Sigmoid colon (tissue), 7 donors: ENCODE data around the gene SPRTN. TPM values are rescaled to one million over a fixed set of nuclear protein-coding genes. Genes with fewer than 3 reads are reported as not detected.
"Not testable (repeated sequence)": the region's sequence is repeated elsewhere in the genome, so short reads cannot be mapped to it uniquely, and the experiment has no call there.

Experiments used
- DNase-seq: peaks from one replicate; pipeline ENCODE4 v3.0.0-alpha.2; 2019
- H3K27ac ChIP-seq, 4 donors: fragments of 200-600 bp; sonication (generic); one replicate each; pipeline ENCODE4 v1.5.1; 2016 to 2019; ENCODE audit warnings: mild to moderate bottlenecking in 1 of 4
- H3K27me3 ChIP-seq, 3 donors: fragments of 200-600 bp; sonication (generic); one replicate each; pipeline ENCODE4 v1.5.1; 2019; ENCODE audit warnings: mild to moderate bottlenecking in 1 of 3
- H3K36me3 ChIP-seq, 4 donors: fragments of 200-600 bp; sonication (generic); one replicate each; pipeline ENCODE4 v1.5.1; 2016 to 2019
- H3K4me1 ChIP-seq, 4 donors: fragments of 200-600 bp; sonication (generic); one replicate each; pipeline ENCODE4 v1.5.1; 2017 to 2019
- H3K4me3 ChIP-seq, 4 donors: fragments of 200-600 bp; sonication (generic); one replicate each; pipeline ENCODE4 v1.5.1; 2017 to 2019; ENCODE audit warnings: mild to moderate bottlenecking in 2 of 4, moderate library complexity in 1 of 4
- H3K9me3 ChIP-seq, 4 donors: fragments of 200-600 bp in 3 of 4; sonication (generic) in 3 of 4; one replicate each; pipeline versions ENCODE4 v1.5.1 to v1.6.1; 2013 to 2019
- CTCF ChIP-seq, 4 experiments: fragments of 450-650 bp in 3 of 4; fragments of 200-600 bp in 1 of 4; IDR thresholded peaks; one replicate each; pipeline ENCODE4 v1.5.1; 2016 to 2019; ENCODE audit warnings: antibody characterized with exemption in 4 of 4, mild to moderate bottlenecking in 3 of 4, moderate library complexity in 2 of 4
- EP300 ChIP-seq, 4 donors: sonication (generic); formaldehyde crosslinking; IDR thresholded peaks; one replicate each; pipeline ENCODE4 v1.6.1; 2017; ENCODE audit warnings: antibody characterized with exemption in 4 of 4
- POLR2A ChIP-seq, 2 donors: fragments of 450-650 bp; IDR thresholded peaks; one replicate each; pipeline ENCODE4 v1.6.1; 2016; ENCODE audit warnings: antibody characterized with exemption in 2 of 2, mild to moderate bottlenecking in 2 of 2, moderate library complexity in 2 of 2
- POLR2AphosphoS5 ChIP-seq, 4 donors: sonication (generic); formaldehyde crosslinking; IDR thresholded peaks; one replicate each; pipeline ENCODE4 v1.6.1; 2017; ENCODE audit warnings: antibody characterized with exemption in 4 of 4
- WGBS, 2 donors: extraction: QIAGEN DNeasy Blood & Tissue Kit; methylation state at CpG; one replicate each; pipeline ENCODE4 v1.1.7; 2013; 5-methylcytosine and 5-hydroxymethylcytosine counted together
- intact Hi-C: fragments of 100-400 bp; cut with DNase I; formaldehyde crosslinking; loops from one replicate; pipeline ENCODE4 v1.15.1; 2023
- polyA plus RNA-seq, 3 donors: library from polyadenylated mRNA; stranded (reverse); fragments of 200-250 nt; gene quantifications; one replicate each; pipeline ENCODE4 v1.2.3, GENCODE V29; 2013
- total RNA-seq, 4 donors: library from RNA; depleted of rRNA; stranded (reverse); fragments of >200 nt; gene quantifications; one replicate each; pipeline ENCODE4 v1.1.0, GENCODE V29; 2016
- donor health status: healthy with polysubstance abuse.
- donor health status: Bipolar disorder and iron deficiency.
- donor health status: healthy.

Gene SPRTN
- total and polyA plus RNA-seq, 7 donors = 5.2 to 16.1 (median 10.5) TPM

- peaks cover 0 to under 1% (median 0%) of the 10 kb centered on the region in 4 donors for H3K36me3 ChIP-seq
- peak overlapping the region; percentile 88 to 96 (median 92) for H3K27ac ChIP-seq
- no peaks in the 10 kb centered on the region for H3K27me3 ChIP-seq
- H3K4me1 ChIP-seq = peaks cover 0 to 62% (median 53%) of the 10 kb centered on the region in 4 donors
- DNase-seq = peak; percentile 79
- peak overlapping the region; percentile 69 to 94 (median 81) for H3K4me3 ChIP-seq
- H3K9me3 ChIP-seq = no peaks in the 10 kb centered on the region
- 1 to 2% methylated on average over 32 of the region's 32 CpGs for WGBS, 2 donors
- intact Hi-C loops = loop anchor here (5.0 kb wide), 3 partner anchors 95 to 265 kb away; partner anchors contain the start of genes GNPAT and TSNAX
- no peak for TF ChIP-seq EP300 (IDR thresholded peaks at IDR 0.05)
These were observed 1.0 kb upstream of the SPRTN start for GRCh38 chr1:231337043-231337471.

- intact Hi-C loops = loop anchor here (2.0 to 5.0 kb wide), 4 partner anchors 85 to 265 kb away; partner anchors contain the start of genes EGLN1, GNPAT and TSNAX
- Histone ChIP-seq H3K4me3 (peak within 1 kb of the TSS; percentile 69 to 94 (median 81)), H3K9me3 (no peaks in the 10 kb centered on the region), H3K36me3 (peaks cover 0 to 6% (median 0%) of the 10 kb centered on the region in 4 donors), H3K27me3 (no peaks in the 10 kb centered on the region), H3K27ac (peak within 1 kb of the TSS; percentile 88 to 96 (median 92)), H3K4me1 (peaks cover 0 to 60% (median 52%) of the 10 kb centered on the region in 4 donors)
- DNase-seq = peak; percentile 97
- TF ChIP-seq POLR2AphosphoS5 (IDR thresholded peaks at IDR 0.05) (peak; percentile 95 to 98 (median 97)), CTCF (IDR thresholded peaks at IDR 0.05) (no peak), EP300 (IDR thresholded peaks at IDR 0.05) (no peak), POLR2A (IDR thresholded peaks at IDR 0.05) (peak; percentile 86 to 87)
- 0% methylated on average over 74 of the region's 74 CpGs for WGBS, 2 donors
These were observed 422 bp upstream of the SPRTN start, which contains the start of gene EXOC8 for GRCh38 chr1:231337472-231338269. Gene EXOC8 (minus strand): TSS chr1:231337852. CDS start chr1:231337745, 107 bp downstream.

GRCh38 chr1:231340328-231341013 lies 2.4 kb downstream of the SPRTN start:
- intact Hi-C loops = no loop called here
- Histone ChIP-seq H3K9me3 (no peaks in the 10 kb centered on the region), H3K36me3 (peaks cover 0 to 22% (median 0%) of the 10 kb centered on the region in 4 donors), H3K27me3 (no peaks in the 10 kb centered on the region), H3K4me3 (no peak overlapping the region), H3K27ac (no peak overlapping the region), H3K4me1 (peaks cover 0 to 32% (median 27%) of the 10 kb centered on the region in 4 donors)
- WGBS, 2 donors = 96 to 97% methylated on average over 6 of the region's 6 CpGs
- no peak for TF ChIP-seq POLR2A (IDR thresholded peaks at IDR 0.05)
- no peak for TF ChIP-seq EP300 (IDR thresholded peaks at IDR 0.05)
- no peak for TF ChIP-seq POLR2AphosphoS5 (IDR thresholded peaks at IDR 0.05)
- no peak for TF ChIP-seq CTCF (IDR thresholded peaks at IDR 0.05)
- DNase-seq = no peak

GRCh38 chr1:231347961-231348360 lies 9.9 kb downstream of the SPRTN start:
- Histone ChIP-seq H3K4me3 (no peak overlapping the region), H3K27ac (no peak overlapping the region), H3K27me3 (no peaks in the 10 kb centered on the region), H3K4me1 (no peaks in the 10 kb centered on the region), H3K9me3 (no peaks in the 10 kb centered on the region), H3K36me3 (peaks cover 2 to 71% (median 13%) of the 10 kb centered on the region in 4 donors)
- 88 to 93% methylated on average over 4 of the region's 4 CpGs for WGBS, 2 donors
- no peak for DNase-seq
- TF ChIP-seq POLR2A (IDR thresholded peaks at IDR 0.05) (no peak), EP300 (IDR thresholded peaks at IDR 0.05) (no peak), CTCF (IDR thresholded peaks at IDR 0.05) (no peak), POLR2AphosphoS5 (IDR thresholded peaks at IDR 0.05) (no peak)
- intact Hi-C loops = no loop called here

GRCh38 chr1:231348442-231348841 lies 10.3 kb downstream of the SPRTN start:
- DNase-seq = no peak
- Histone ChIP-seq H3K4me1 (no peaks in the 10 kb centered on the region), H3K27me3 (no peaks in the 10 kb centered on the region), H3K27ac (no peak overlapping the region), H3K36me3 (peaks cover 5 to 70% (median 13%) of the 10 kb centered on the region in 4 donors), H3K4me3 (no peak overlapping the region), H3K9me3 (no peaks in the 10 kb centered on the region)
- WGBS, 2 donors = 89 to 95% methylated on average over 4 of the region's 4 CpGs
- intact Hi-C loops = no loop called here
- TF ChIP-seq CTCF (IDR thresholded peaks at IDR 0.05) = no peak
- TF ChIP-seq POLR2A (IDR thresholded peaks at IDR 0.05) = no peak
- no peak for TF ChIP-seq EP300 (IDR thresholded peaks at IDR 0.05)
- no peak for TF ChIP-seq POLR2AphosphoS5 (IDR thresholded peaks at IDR 0.05)

GRCh38 chr1:231348856-231349255 lies 10.8 kb downstream of the SPRTN start:
- intact Hi-C loops, H3K27me3 ChIP-seq, H3K4me3 ChIP-seq, H3K9me3 ChIP-seq, H3K27ac ChIP-seq, H3K4me1 ChIP-seq, DNase-seq: not testable (repeated sequence)
- 94% methylated on average over 1 of the region's 1 CpG for WGBS, 2 donors
- peaks cover 5 to 66% (median 13%) of the 10 kb centered on the region in 4 donors for H3K36me3 ChIP-seq
